Peyer's patch (tissue), 4 donors: ENCODE data around the gene TPGS1.

Source experiments
- POLR2A ChIP-seq, 2 donors: fragments of 450-650 bp; IDR thresholded peaks; one replicate each; pipeline ENCODE4 v1.5.1; 2017; ENCODE audit warnings: antibody characterized with exemption in 2 of 2, mild to moderate bottlenecking in 2 of 2, moderate library complexity in 2 of 2
- TF ChIP-seq, protein P1 (sequence below), 6 experiments: fragments of 450-650 bp in 4 of 6; fragments of 200-600 bp in 2 of 6; sonication (generic) in 1 of 6; IDR thresholded peaks; one replicate each; pipeline ENCODE4 v1.5.1; 2017 to 2019; ENCODE audit warnings: antibody characterized with exemption in 6 of 6, mild to moderate bottlenecking in 3 of 6, moderate library complexity in 1 of 6

DNA sequence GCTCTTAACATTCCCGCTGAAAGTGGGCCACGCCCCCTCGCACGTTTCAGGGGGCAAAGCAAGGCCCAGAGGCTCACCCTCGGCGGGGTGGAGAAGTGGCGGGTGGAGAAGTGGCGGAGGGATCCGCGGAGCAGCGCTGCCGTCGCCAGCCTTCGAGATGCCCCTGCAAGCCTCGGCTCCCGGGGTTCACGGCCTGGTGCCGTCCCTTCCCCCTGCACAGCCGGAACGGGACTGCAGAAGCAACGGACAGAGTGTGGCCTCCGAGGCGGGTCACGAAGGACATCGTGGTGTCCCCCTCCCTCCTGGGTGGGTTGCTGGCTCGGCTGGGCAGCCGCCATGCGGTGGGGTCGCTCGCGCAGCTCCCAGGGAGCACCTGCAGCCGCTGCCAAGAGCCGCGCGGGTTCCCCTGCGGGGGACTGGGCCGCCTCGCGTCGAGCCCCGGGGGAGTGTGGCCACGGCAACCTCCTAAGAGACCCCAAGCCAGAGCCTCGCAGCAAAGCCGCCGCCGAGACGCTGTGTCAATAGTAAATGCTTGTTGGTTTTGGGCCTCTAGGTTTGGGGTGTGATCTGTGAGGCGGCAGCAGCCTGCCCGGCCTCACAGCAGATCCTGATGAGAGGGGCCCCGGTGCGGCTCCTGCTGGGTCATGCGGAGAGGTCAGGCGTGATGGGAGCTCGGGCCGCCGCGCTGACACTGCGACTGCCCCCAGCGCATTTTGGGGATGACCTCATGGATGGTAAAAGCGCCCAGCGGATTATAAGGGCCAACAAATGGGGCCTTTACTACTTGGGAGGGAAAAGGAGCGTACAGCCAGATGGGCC, 5.5 kb downstream of the TPGS1 start:
- TF ChIP-seq, protein P1, sequence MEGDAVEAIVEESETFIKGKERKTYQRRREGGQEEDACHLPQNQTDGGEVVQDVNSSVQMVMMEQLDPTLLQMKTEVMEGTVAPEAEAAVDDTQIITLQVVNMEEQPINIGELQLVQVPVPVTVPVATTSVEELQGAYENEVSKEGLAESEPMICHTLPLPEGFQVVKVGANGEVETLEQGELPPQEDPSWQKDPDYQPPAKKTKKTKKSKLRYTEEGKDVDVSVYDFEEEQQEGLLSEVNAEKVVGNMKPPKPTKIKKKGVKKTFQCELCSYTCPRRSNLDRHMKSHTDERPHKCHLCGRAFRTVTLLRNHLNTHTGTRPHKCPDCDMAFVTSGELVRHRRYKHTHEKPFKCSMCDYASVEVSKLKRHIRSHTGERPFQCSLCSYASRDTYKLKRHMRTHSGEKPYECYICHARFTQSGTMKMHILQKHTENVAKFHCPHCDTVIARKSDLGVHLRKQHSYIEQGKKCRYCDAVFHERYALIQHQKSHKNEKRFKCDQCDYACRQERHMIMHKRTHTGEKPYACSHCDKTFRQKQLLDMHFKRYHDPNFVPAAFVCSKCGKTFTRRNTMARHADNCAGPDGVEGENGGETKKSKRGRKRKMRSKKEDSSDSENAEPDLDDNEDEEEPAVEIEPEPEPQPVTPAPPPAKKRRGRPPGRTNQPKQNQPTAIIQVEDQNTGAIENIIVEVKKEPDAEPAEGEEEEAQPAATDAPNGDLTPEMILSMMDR (IDR thresholded peaks at IDR 0.05) = no peak
- TF ChIP-seq POLR2A (IDR thresholded peaks at IDR 0.05) = no peak
